IMR-90 (cell line): ENCODE measurements around the gene ODAD2. TPM values are rescaled to one million over a fixed set of nuclear protein-coding genes. Genes with fewer than 3 reads are reported as not detected.

Source experiments
- ATAC-seq: fragments of 200-7000 bp; cut with Tn5 transposase; 2 replicates; pipeline ENCODE4 v1.9.1; 2020; ENCODE audit warnings: low read depth, mild to moderate bottlenecking, moderate library complexity
- BruUV-seq: library from RNA; stranded (reverse); fragments of 400-500 nt; replicated peaks from 2 replicates; lab custom pipeline; 2021; lab: Mats Ljungman, UMichigan
- CTCF ChIA-PET: fragments of 300-600 bp; formaldehyde crosslinking; extraction: SDS; loops from one replicate; lab custom pipeline; 2021; ENCODE audit warnings: antibody characterized with exemption; lab: Yijun Ruan, JAX
- POLR2A ChIA-PET: fragments of 300-600 bp; sonication (Branson Sonifier 250); formaldehyde crosslinking; loops from one replicate; lab custom pipeline; 2022; ENCODE audit warnings: antibody characterized with exemption; ENCODE audit not compliant: unreplicated experiment; lab: Charles Lee
- DNase-seq: peaks from one replicate; pipeline ENCODE4 v3.0.0; 2013
- H2AFZ ChIP-seq: replicated peaks from 2 replicates; pipeline ENCODE3; 2013; ENCODE audit warnings: low read length, mild to moderate bottlenecking; ENCODE audit not compliant: poor library complexity
- H2AK5ac ChIP-seq: 2 replicates; pipeline ENCODE4 v1.6.1; 2013; ENCODE audit warnings: low read depth, low read length, inconsistent platforms
- H2AK9ac ChIP-seq: replicated peaks from 2 replicates; pipeline ENCODE3; 2013; ENCODE audit warnings: mild to moderate bottlenecking, low read depth, low read length, moderate library complexity; ENCODE audit not compliant: poor library complexity
- H2BK120ac ChIP-seq: 2 replicates; pipeline ENCODE4 v1.6.1; 2013; ENCODE audit warnings: low read depth, low read length, inconsistent platforms
- H2BK15ac ChIP-seq: 3 replicates; pipeline ENCODE4 v1.6.1; 2013; ENCODE audit warnings: low read depth, low read length, inconsistent platforms
- H2BK20ac ChIP-seq: 2 replicates; pipeline ENCODE4 v1.6.1; 2013; ENCODE audit warnings: low read depth, mild to moderate bottlenecking, inconsistent platforms, low read length, moderate library complexity
- H2BK5ac ChIP-seq: 2 replicates; pipeline ENCODE4 v1.6.1; 2013; ENCODE audit warnings: mild to moderate bottlenecking, low read depth, low read length, inconsistent platforms; ENCODE audit not compliant: poor library complexity, severe bottlenecking
- H3K14ac ChIP-seq: replicated peaks from 2 replicates; pipeline ENCODE4 v1.6.1; 2013; ENCODE audit warnings: low read depth, low read length, inconsistent platforms
- H3K18ac ChIP-seq: 2 replicates; pipeline ENCODE4 v1.6.1; 2013; ENCODE audit warnings: low read depth, low read length, control low read depth
- H3K23ac ChIP-seq: 2 replicates; pipeline ENCODE4 v1.6.1; 2013; ENCODE audit warnings: low read depth, low read length, inconsistent platforms
- H3K27ac ChIP-seq: 2 replicates; pipeline ENCODE4 v1.5.1; 2013; ENCODE audit warnings: mild to moderate bottlenecking, control low read depth, low read length; ENCODE audit not compliant: insufficient read depth
- H3K27me3 ChIP-seq: 2 replicates; pipeline ENCODE4 v1.6.1; 2013; ENCODE audit warnings: low read length; ENCODE audit not compliant: control insufficient read depth, insufficient read depth
- H3K36me3 ChIP-seq: 2 replicates; pipeline ENCODE4 v1.6.1; 2013; ENCODE audit warnings: low read length, mixed read lengths; ENCODE audit not compliant: control insufficient read depth, insufficient read depth
- H3K4ac ChIP-seq: 2 replicates; pipeline ENCODE4 v1.6.1; 2013; ENCODE audit warnings: low read depth, low read length, inconsistent platforms
- H3K4me1 ChIP-seq: 2 replicates; pipeline ENCODE4 v1.6.1; 2013; ENCODE audit warnings: low read length, mixed read lengths; ENCODE audit not compliant: control insufficient read depth, insufficient read depth
- H3K4me2 ChIP-seq: 2 replicates; pipeline ENCODE4 v1.6.1; 2013; ENCODE audit warnings: low read depth, mild to moderate bottlenecking, control low read depth, low read length, moderate library complexity
- H3K4me3 ChIP-seq: 2 replicates; pipeline ENCODE4 v1.5.1; 2013; ENCODE audit warnings: low read depth, mild to moderate bottlenecking, control low read depth, low read length, moderate library complexity; ENCODE audit not compliant: insufficient read depth
- H3K56ac ChIP-seq: 2 replicates; pipeline ENCODE4 v1.6.1; 2013; ENCODE audit warnings: low read length, inconsistent platforms; ENCODE audit not compliant: insufficient read depth; ENCODE audit errors: extremely low read depth
- H3K79me1 ChIP-seq, 2 experiments: 2 replicates each; pipeline ENCODE4 v1.6.1; 2013; ENCODE audit warnings: low read length in 2 of 2, inconsistent platforms in 1 of 2, low read depth in 1 of 2
- H3K9ac ChIP-seq: 2 replicates; pipeline ENCODE4 v1.6.1; 2013; ENCODE audit warnings: low read depth, low read length, control low read depth
- H3K9me1 ChIP-seq: 2 replicates; pipeline ENCODE4 v1.6.1; 2013; ENCODE audit warnings: low read length, inconsistent platforms; ENCODE audit not compliant: insufficient read depth
- H3K9me3 ChIP-seq: 2 replicates; pipeline ENCODE4 v1.6.1; 2013; ENCODE audit warnings: low read length; ENCODE audit not compliant: control insufficient read depth, insufficient read depth
- H4K20me1 ChIP-seq: 2 replicates; pipeline ENCODE4 v1.6.1; 2013; ENCODE audit warnings: low read length, inconsistent platforms; ENCODE audit not compliant: insufficient read depth
- H4K5ac ChIP-seq: 2 replicates; pipeline ENCODE4 v1.6.1; 2013; ENCODE audit warnings: mild to moderate bottlenecking, low read depth, low read length, control low read depth
- H4K8ac ChIP-seq, 2 experiments: 2 replicates each; pipeline ENCODE4 v1.6.1; 2013; ENCODE audit warnings: low read depth in 2 of 2, low read length in 2 of 2, control low read depth in 1 of 2, inconsistent platforms in 1 of 2
- H4K91ac ChIP-seq: 2 replicates; pipeline ENCODE4 v1.6.1; 2013; ENCODE audit warnings: low read depth, low read length, inconsistent platforms; ENCODE audit not compliant: insufficient read depth
- BHLHE40 ChIP-seq: fragments of 150-350 bp; IDR thresholded peaks from 2 replicates; pipeline ENCODE4 v1.6.1; 2016; ENCODE audit warnings: mild to moderate bottlenecking, low read depth, low read length
- CEBPB ChIP-seq: IDR thresholded peaks from 2 replicates; pipeline ENCODE4 v1.6.1; 2012; ENCODE audit warnings: low read depth, low read length, improper control_type of control experiment
- CHD1 ChIP-seq: IDR thresholded peaks from 2 replicates; pipeline ENCODE4 v1.6.1; 2012; ENCODE audit warnings: low read depth, low read length, improper control_type of control experiment
- FOS ChIP-seq: fragments of 150-350 bp; IDR thresholded peaks from 2 replicates; pipeline ENCODE4 v1.6.1; 2016; ENCODE audit warnings: low read depth, low read length
- MAFK ChIP-seq: IDR thresholded peaks from 2 replicates; pipeline ENCODE4 v1.6.1; 2012; ENCODE audit warnings: low read depth, low read length, improper control_type of control experiment
- MAZ ChIP-seq: IDR thresholded peaks from 2 replicates; pipeline ENCODE4 v1.6.1; 2012; ENCODE audit warnings: low read depth, mild to moderate bottlenecking, low read length, improper control_type of control experiment, moderate library complexity, borderline replicate concordance
- MXI1 ChIP-seq: IDR thresholded peaks from 2 replicates; pipeline ENCODE4 v1.6.1; 2012; ENCODE audit warnings: low read depth, mild to moderate bottlenecking, low read length, moderate library complexity, borderline replicate concordance
- NFE2L2 ChIP-seq: fragments of 150-350 bp; IDR thresholded peaks from 2 replicates; pipeline ENCODE4 v1.6.1; 2016; ENCODE audit warnings: low read depth, mild to moderate bottlenecking, low read length
- POLR2A ChIP-seq: IDR thresholded peaks from 2 replicates; pipeline ENCODE4 v1.6.1; 2012; ENCODE audit warnings: mild to moderate bottlenecking, low read depth, low read length
- RAD21 ChIP-seq: IDR thresholded peaks from 2 replicates; pipeline ENCODE4 v1.6.1; 2012; ENCODE audit warnings: low read length, improper control_type of control experiment
- RCOR1 ChIP-seq: IDR thresholded peaks from 2 replicates; pipeline ENCODE4 v1.6.1; 2012; ENCODE audit warnings: mild to moderate bottlenecking, low read length, improper control_type of control experiment; ENCODE audit not compliant: insufficient replicate concordance
- RFX5 ChIP-seq: IDR thresholded peaks from 2 replicates; pipeline ENCODE4 v1.8.0; 2012; ENCODE audit warnings: low read depth, mild to moderate bottlenecking, low read length, moderate library complexity
- SMC3 ChIP-seq: fragments of 150-350 bp; IDR thresholded peaks from 2 replicates; pipeline ENCODE4 v1.6.1; 2016; ENCODE audit warnings: low read depth, mild to moderate bottlenecking, antibody characterized with exemption, low read length, moderate library complexity
- WGBS, 2 experiments: methylation state at CpG; one replicate each; pipeline versions ENCODE4 v1.1.5 to v1.1.7; 2013; ENCODE audit warnings: missing lambda C conversion rate in 2 of 2; ENCODE audit not compliant: insufficient read length in 1 of 2; ENCODE audit errors: extremely low coverage in 2 of 2; 5-methylcytosine and 5-hydroxymethylcytosine counted together
- dilution Hi-C: fragments of 300-500 bp; cut with HindIII; formaldehyde crosslinking; loops from one replicate; pipeline ENCODE4 v1.14.3; 2018; ENCODE audit warnings: low sequenced_read_pairs; ENCODE audit not compliant: unreplicated experiment
- in situ Hi-C: fragments of 300-500 bp; cut with MboI; formaldehyde crosslinking; loops from 3 replicates; pipeline ENCODE4 v1.14.3; 2019; ENCODE audit warnings: low sequenced_read_pairs, inconsistent platforms, mixed read lengths
- intact Hi-C: fragments of 100-400 bp; cut with micrococcal nuclease; formaldehyde crosslinking; loops from 2 replicates; pipeline ENCODE4 v1.10.0; 2022
- polyA plus RNA-seq, 3 experiments: library from polyadenylated mRNA; depleted of rRNA; stranded (reverse); fragments of >200 nt; gene quantifications; 2 replicates each; pipeline ENCODE4 v1.2.3, GENCODE V29; 2012; ENCODE audit warnings: low replicate concordance in 1 of 3
- total RNA-seq: library from RNA; depleted of rRNA; stranded (reverse); fragments of >200 nt; gene quantifications from 2 replicates; pipeline ENCODE4 v1.2.3, GENCODE V29; 2012
- TF ChIP-seq, protein P1 (sequence below): conservative IDR thresholded peaks from 2 replicates; pipeline ENCODE4 v1.5.1; 2012; ENCODE audit warnings: mild to moderate bottlenecking, low read depth, low read length, improper control_type of control experiment
- TF ChIP-seq, protein P2 (sequence below): fragments of 150-350 bp; IDR thresholded peaks from 2 replicates; pipeline ENCODE4 v1.6.1; 2016; ENCODE audit warnings: low read depth, mild to moderate bottlenecking, low read length, moderate library complexity, borderline replicate concordance
- TF ChIP-seq, protein P3 (sequence below): fragments of 150-350 bp; IDR thresholded peaks from 2 replicates; pipeline ENCODE4 v1.6.1; 2017; ENCODE audit warnings: mild to moderate bottlenecking, antibody characterized with exemption, low read length, low read depth

The ODAD2 gene
- total and polyA plus RNA-seq, 2 of the 4 experiments (the other 2 are of a cell fraction) = 0.53 to 0.72 TPM

DNA sequence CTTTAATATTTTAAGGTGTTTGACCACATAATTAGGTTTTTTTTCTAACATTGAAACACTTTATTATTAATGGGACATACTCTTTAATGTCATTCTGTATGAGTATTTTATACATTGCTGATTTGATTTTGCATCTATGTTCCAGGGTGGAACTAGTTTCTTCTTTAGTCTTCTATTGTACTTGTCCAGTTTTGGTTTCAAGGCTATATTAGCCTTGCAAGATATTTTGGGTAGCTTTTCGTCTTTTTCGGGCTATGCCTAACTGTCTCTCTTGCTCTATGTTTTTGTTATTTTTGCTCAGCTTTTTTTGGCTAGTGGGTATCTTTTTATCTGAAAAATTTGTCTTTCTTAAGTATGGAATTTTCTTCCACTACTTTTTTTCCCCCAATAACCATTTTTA, 214.6 kb downstream of the ODAD2 start:
- H2BK120ac ChIP-seq = no peak overlapping the region
- ATAC-seq = no peak
- no peaks in the 10 kb centered on the region for H3K36me3 ChIP-seq
- in situ Hi-C loops (no loop called here), intact Hi-C loops (loop anchor here (5.0 kb wide), 1 partner anchor 227 kb away; no protein-coding TSS in a partner anchor), dilution Hi-C loops (no loop called here)
- no peak overlapping the region for H3K4ac ChIP-seq
- no peaks in the 10 kb centered on the region for H3K27me3 ChIP-seq
- TF ChIP-seq MAFK (no peak), RAD21 (no peak), CEBPB (no peak), RCOR1 (no peak), BHLHE40 (no peak), MXI1 (no peak), NFE2L2 (no peak), POLR2A (no peak), SMC3 (no peak), MAZ (no peak), RFX5 (no peak), CHD1 (no peak), FOS (no peak)
- TF ChIP-seq, protein P1, sequence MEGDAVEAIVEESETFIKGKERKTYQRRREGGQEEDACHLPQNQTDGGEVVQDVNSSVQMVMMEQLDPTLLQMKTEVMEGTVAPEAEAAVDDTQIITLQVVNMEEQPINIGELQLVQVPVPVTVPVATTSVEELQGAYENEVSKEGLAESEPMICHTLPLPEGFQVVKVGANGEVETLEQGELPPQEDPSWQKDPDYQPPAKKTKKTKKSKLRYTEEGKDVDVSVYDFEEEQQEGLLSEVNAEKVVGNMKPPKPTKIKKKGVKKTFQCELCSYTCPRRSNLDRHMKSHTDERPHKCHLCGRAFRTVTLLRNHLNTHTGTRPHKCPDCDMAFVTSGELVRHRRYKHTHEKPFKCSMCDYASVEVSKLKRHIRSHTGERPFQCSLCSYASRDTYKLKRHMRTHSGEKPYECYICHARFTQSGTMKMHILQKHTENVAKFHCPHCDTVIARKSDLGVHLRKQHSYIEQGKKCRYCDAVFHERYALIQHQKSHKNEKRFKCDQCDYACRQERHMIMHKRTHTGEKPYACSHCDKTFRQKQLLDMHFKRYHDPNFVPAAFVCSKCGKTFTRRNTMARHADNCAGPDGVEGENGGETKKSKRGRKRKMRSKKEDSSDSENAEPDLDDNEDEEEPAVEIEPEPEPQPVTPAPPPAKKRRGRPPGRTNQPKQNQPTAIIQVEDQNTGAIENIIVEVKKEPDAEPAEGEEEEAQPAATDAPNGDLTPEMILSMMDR = no peak
- TF ChIP-seq, protein P2, sequence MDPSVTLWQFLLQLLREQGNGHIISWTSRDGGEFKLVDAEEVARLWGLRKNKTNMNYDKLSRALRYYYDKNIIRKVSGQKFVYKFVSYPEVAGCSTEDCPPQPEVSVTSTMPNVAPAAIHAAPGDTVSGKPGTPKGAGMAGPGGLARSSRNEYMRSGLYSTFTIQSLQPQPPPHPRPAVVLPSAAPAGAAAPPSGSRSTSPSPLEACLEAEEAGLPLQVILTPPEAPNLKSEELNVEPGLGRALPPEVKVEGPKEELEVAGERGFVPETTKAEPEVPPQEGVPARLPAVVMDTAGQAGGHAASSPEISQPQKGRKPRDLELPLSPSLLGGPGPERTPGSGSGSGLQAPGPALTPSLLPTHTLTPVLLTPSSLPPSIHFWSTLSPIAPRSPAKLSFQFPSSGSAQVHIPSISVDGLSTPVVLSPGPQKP = no peak
- TF ChIP-seq, protein P3, sequence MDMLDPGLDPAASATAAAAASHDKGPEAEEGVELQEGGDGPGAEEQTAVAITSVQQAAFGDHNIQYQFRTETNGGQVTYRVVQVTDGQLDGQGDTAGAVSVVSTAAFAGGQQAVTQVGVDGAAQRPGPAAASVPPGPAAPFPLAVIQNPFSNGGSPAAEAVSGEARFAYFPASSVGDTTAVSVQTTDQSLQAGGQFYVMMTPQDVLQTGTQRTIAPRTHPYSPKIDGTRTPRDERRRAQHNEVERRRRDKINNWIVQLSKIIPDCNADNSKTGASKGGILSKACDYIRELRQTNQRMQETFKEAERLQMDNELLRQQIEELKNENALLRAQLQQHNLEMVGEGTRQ = no peak
- no peak overlapping the region for H3K18ac ChIP-seq
- ChIA-PET CTCF (interaction anchor here (0.8 to 1.2 kb wide), 4 partner anchors 351 to 597 kb away, joined by 3 read pairs; no protein-coding TSS in a partner anchor), POLR2A (no interaction called here)
- no peaks in the 10 kb centered on the region for H3K79me1 ChIP-seq
- H3K14ac ChIP-seq = no peak overlapping the region
- no peak for DNase-seq
- no peak overlapping the region for H3K56ac ChIP-seq
- no peak overlapping the region for H2BK5ac ChIP-seq
- H2BK20ac ChIP-seq = no peak overlapping the region
- no peak overlapping the region for H4K5ac ChIP-seq
- H3K4me2 ChIP-seq = no peak overlapping the region
- no peak overlapping the region for H2AK9ac ChIP-seq
- BruUV-seq = no TSS peak
- no peak overlapping the region for H3K27ac ChIP-seq
- H3K23ac ChIP-seq = no peak overlapping the region
- H2BK15ac ChIP-seq = no peak overlapping the region
- H4K91ac ChIP-seq = no peak overlapping the region
- H3K9me1 ChIP-seq = no peaks in the 10 kb centered on the region
- no peak overlapping the region for H4K8ac ChIP-seq
- H3K9me3 ChIP-seq = peaks cover 3% of the 10 kb centered on the region; the same call in 1 of the 2 replicates
- H4K20me1 ChIP-seq = no peaks in the 10 kb centered on the region
- H3K4me1 ChIP-seq = no peaks in the 10 kb centered on the region
- no peak overlapping the region for H3K9ac ChIP-seq
- H3K4me3 ChIP-seq = no peak overlapping the region
- no peak overlapping the region for H2AK5ac ChIP-seq
- H2AFZ ChIP-seq = no peak overlapping the region
- no CpG with 5 or more reads among the region's 2 CpGs for WGBS, 2 experiments
